Osteocyte (in vitro differentiated cells): ENCODE measurements around the gene GET3. TPM values are rescaled to one million over a fixed set of nuclear protein-coding genes. Genes with fewer than 3 reads are reported as not detected.

ENCODE experiments used
- DNase-seq: peaks from one replicate; pipeline ENCODE4 v3.0.0; 2021; ENCODE audit warnings: mixed read lengths; ENCODE audit not compliant: unreplicated experiment; ENCODE audit errors: extremely low spot score
- H3K27ac Mint-ChIP-seq: one replicate; pipeline ENCODE4 v1.8.0; 2021; ENCODE audit warnings: mild to moderate bottlenecking, mixed read lengths; ENCODE audit not compliant: unreplicated experiment
- H3K27me3 Mint-ChIP-seq: one replicate; pipeline ENCODE4 v1.8.0; 2021; ENCODE audit warnings: mixed read lengths; ENCODE audit not compliant: unreplicated experiment
- H3K36me3 Mint-ChIP-seq: one replicate; pipeline ENCODE4 v1.8.0; 2021; ENCODE audit warnings: mixed read lengths; ENCODE audit not compliant: unreplicated experiment
- H3K4me1 Mint-ChIP-seq: one replicate; pipeline ENCODE4 v1.8.0; 2021; ENCODE audit warnings: mixed read lengths; ENCODE audit not compliant: unreplicated experiment
- H3K4me3 Mint-ChIP-seq: one replicate; pipeline ENCODE4 v1.8.0; 2021; ENCODE audit warnings: mild to moderate bottlenecking, moderate library complexity, mixed read lengths; ENCODE audit not compliant: unreplicated experiment
- H3K9me3 Mint-ChIP-seq: one replicate; pipeline ENCODE4 v1.8.0; 2021; ENCODE audit warnings: mixed read lengths; ENCODE audit not compliant: unreplicated experiment
- CTCF ChIP-seq: fragments of 200-600 bp; sonication (generic); IDR thresholded peaks from 2 replicates; pipeline ENCODE4 v1.5.0; 2021; ENCODE audit warnings: antibody characterized with exemption, mild to moderate bottlenecking, moderate library complexity
- total RNA-seq: library from RNA; stranded (reverse); gene quantifications from 2 replicates; pipeline ENCODE4 v1.2.1, GENCODE V29; 2021

The GET3 gene
- total RNA-seq, 1 donor from 2014 or later: 72.1 TPM

- no peak for TF ChIP-seq CTCF
- Mint-ChIP-seq H3K27me3 (no peaks in the 10 kb centered on the region), H3K36me3 (peaks cover 2% of the 10 kb centered on the region), H3K9me3 (no peaks in the 10 kb centered on the region), H3K27ac (peak overlapping the region; percentile 98), H3K4me1 (peaks cover 44% of the 10 kb centered on the region), H3K4me3 (peak overlapping the region; percentile 96)
- DNase-seq: no peak
Observed at GRCh38 chr19:12792853-12793289, 55.6 kb downstream of the GET3 start.

GRCh38 chr19:12793290-12794195 is 56.2 kb downstream of the GET3 start:
- H3K36me3 Mint-ChIP-seq: peaks cover 2% of the 10 kb centered on the region
- DNase-seq: peak; percentile 98

GRCh38 chr19:12794196-12794941 is 57.1 kb downstream of the GET3 start:
- no peak for TF ChIP-seq CTCF
- Mint-ChIP-seq H3K36me3 (peaks cover 2% of the 10 kb centered on the region), H3K4me3 (peak overlapping the region; percentile 64), H3K27ac (peak overlapping the region; percentile 87), H3K9me3 (no peaks in the 10 kb centered on the region), H3K27me3 (no peaks in the 10 kb centered on the region), H3K4me1 (peaks cover 29% of the 10 kb centered on the region)
- DNase-seq: no peak

More at GRCh38 chr19:12793290-12794195, 56.2 kb downstream of the GET3 start:
- Mint-ChIP-seq H3K27me3 (no peaks in the 10 kb centered on the region), H3K4me1 (peaks cover 37% of the 10 kb centered on the region), H3K9me3 (no peaks in the 10 kb centered on the region), H3K27ac (peak overlapping the region; percentile 98), H3K4me3 (peak overlapping the region; percentile 96)
- TF ChIP-seq CTCF: no peak

- TF ChIP-seq CTCF: no peak
- H3K27me3 Mint-ChIP-seq: no peaks in the 10 kb centered on the region
- peak overlapping the region; percentile 64 for H3K4me3 Mint-ChIP-seq
- H3K36me3 Mint-ChIP-seq: peaks cover 2% of the 10 kb centered on the region
- no peaks in the 10 kb centered on the region for H3K9me3 Mint-ChIP-seq
- peak overlapping the region; percentile 87 for H3K27ac Mint-ChIP-seq
- DNase-seq: no peak
- H3K4me1 Mint-ChIP-seq: peaks cover 29% of the 10 kb centered on the region
Observed at GRCh38 chr19:12794971-12795381, 57.7 kb downstream of the GET3 start.
